Measurements from ENCODE around the gene MAEA.

Gene MAEA

DNA sequence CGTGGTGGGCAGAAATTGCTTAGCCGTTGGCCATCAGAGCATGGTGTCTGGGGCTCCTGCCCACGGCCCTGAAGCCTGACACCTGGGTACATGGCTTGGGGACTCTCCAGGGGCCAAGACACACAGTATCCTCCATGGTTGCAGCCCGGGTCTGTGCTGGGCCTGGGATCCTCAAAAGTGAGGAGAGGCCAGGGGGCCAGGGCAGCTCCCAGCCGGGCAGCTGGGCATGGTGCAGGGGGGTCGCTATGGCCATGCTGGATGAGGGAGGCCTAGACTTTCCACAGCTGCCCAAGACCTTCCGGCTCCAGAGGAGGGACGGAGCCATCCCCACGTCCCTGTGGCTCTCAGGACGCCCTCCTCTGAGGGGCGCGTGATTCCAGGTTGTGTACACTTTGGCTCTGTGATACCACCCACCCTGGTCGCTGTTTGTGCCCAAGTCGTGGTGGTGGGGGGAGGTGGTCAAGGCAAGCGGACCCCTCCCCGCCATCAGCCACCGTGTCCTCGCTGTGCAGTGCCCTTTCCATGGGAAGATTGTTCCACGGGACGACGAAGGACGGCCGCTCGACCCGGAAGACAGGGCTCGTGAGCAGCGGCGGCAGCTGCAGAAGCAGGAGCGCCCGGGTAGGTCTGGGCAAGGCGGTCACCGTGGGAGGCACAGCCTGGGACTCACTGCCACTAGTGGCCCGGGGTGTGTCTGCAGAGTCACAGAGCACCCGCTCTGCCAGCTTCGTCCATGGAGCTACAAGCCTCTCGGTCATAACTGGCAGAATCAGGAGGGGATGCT is 90.9 kb downstream of the MAEA start:
- ATAC-seq = no peak

DNA sequence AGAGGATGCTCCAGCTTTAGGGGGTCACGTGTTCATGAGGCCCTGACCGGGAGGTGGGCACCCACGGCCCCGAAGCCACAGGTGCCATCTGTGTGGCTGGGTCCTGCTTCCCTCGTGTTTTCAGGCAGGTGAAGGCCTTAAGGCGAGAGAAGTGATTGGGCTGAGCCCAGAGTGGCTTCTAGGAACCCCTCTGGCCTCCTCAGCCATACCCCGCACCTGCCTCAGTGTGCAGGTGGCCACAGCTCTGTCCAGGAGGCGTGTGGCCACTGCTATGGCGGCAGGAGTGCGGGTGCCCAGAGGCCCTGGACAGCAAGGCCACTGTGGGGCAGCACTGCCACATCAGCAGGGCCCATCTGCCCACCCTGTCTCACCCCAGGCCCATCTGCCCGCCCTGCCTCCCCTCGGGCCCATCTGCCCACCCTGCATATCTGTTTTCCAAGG is 91.5 kb downstream of the MAEA start:
- ATAC-seq = no peak

DNA sequence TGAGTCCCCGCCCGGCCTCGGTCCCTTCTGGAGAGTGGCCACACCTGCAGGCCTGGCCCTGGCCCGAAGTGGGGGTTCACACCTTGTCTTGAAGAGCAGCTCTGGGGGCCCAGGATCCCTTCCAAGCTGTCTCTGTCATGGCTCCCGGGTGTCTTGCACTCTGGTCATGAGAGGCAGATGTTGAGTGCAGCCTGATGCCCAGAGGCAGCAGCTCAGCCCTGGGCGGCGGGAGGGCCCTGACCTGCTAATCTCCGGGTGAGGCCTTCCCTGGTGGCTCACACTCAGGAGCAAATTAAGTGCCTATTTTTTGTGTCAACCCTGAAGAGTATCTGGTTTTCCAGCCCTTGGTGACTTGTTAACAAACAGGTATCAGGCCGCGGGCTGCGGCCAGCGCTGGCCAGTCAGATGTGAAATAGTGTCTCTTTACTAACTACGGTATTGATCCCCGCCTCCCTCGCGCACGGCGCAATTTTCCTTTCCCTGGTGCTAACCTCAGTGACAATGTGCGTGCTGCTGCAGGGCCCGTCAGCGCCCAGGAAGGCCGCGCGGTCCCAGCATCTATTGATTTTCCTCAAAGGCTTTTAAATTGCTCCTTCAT is 92.4 kb downstream of the MAEA start:
- ATAC-seq = no peak

DNA sequence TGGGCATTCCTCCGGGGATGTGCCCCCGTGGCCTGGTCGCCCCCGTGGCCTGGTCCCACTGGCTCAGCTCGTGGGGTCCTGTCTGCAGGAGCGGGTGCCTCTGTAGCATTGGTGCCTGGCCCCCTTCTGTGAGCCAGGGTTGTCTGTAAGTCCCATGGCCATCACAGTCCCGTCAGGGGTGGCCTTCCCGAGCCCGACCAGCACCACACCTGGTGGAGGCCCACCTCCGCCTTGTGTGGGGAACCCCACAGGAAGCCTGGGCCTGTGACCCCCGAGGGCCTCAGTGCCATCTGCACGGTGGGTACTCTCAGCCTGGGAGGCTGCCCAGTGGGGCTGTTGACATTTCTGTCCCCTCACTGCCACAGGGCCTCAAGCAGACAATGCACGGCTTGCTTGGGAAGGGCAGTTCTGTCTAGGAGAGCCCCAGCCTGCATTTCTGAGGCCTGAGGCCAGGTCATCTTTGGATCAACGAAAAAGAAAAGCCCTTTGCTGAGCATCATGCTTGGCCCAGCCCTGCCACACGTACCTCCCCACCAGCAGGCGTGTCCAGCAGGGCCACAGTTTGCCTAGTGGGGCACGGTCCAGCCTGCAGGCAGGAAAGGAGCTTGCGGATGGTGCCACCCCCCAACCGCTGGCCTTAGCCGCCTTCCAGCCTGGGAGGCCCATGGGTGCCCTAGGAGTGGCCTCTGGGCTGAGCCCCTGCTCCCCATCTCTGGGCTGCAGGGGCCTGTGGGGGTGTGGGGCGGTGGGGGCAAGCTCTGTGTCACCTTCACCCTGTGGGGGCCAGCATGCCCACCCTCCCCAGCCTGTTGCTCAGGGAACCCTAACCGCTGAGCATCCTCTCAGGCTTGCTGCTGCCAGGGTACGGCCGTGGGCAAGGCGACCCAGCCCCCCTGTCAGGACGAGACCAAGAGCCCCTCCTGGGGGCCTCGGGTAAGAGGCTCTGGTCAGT is 93.4 kb downstream of the MAEA start:
- ATAC-seq = no peak

DNA sequence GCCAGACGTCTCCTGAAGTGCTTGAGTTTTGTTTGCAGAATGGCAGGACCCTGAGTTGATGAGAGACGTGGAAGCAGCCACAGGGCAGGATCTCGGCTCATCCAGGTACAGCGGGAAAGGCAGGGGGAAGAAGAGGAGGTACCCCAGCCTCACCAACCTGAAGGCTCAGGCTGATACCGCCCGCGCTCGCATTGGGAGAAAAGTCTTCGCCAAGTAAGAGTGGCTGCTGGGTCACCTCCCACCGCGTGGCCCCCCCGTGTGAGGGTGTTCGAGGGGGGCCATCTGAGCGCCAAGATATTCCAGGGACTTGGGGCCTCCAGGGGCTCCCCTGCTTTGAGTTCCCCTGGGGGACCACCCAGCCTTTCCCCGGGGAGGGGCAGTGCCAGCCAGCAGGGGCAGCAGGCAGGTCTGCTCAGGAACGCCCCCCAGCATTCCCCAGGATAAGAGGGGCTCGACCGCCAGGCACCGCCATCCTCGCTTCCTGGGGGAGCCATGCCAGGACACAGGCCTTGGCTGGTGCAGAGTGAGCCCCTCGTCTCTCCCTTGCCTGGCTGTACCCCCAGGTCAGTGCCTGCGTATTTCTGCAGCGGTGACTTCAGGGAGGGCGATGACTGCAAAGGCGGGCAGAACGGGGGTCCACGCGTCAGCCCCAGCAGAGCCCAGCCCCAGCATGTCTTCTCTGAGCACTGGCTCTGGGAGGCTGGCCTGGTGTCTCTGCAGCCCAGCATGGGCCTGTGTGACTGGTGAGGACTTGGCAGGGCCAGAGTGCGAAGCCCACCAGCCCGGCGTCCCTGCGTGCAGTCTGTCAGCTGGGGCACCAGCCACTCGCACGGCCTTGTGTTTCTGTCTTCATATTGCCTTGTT is 94.3 kb downstream of the MAEA start:
- no peak for ATAC-seq

DNA sequence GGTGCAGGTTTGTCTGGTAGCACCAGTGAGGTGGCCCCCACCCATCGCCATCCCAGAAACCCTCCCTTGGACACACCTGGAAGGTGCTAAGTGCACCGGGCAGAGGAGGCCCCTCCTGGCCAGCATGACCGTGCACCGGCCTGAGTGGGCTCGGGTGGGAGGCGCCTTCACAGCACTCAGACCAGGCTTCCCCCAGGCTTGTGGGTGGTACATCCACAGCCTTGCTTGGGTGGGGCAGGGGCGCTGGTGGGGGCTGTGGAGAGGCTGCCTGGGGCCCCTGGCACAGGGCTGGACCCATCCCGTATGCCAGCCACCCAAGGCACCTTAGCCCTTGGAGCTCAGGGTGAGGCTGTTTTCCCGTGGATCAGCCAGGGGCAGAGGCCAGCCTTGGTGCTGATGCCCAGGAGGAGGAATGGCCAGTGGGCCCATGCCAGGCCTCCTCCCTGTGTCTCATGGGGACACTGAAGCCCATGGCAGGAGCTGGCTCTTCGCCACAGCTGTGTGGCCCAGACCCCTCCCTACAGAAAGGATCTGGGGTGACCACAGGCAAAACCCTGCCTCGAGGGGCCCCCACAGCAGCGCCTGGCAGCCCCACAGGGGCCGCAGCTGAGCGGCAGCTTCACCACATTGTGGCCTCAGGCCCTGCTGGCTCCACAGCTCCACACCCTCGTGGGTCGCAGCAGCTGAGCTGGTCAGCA is 95.1 kb downstream of the MAEA start:
- ATAC-seq = no peak

DNA sequence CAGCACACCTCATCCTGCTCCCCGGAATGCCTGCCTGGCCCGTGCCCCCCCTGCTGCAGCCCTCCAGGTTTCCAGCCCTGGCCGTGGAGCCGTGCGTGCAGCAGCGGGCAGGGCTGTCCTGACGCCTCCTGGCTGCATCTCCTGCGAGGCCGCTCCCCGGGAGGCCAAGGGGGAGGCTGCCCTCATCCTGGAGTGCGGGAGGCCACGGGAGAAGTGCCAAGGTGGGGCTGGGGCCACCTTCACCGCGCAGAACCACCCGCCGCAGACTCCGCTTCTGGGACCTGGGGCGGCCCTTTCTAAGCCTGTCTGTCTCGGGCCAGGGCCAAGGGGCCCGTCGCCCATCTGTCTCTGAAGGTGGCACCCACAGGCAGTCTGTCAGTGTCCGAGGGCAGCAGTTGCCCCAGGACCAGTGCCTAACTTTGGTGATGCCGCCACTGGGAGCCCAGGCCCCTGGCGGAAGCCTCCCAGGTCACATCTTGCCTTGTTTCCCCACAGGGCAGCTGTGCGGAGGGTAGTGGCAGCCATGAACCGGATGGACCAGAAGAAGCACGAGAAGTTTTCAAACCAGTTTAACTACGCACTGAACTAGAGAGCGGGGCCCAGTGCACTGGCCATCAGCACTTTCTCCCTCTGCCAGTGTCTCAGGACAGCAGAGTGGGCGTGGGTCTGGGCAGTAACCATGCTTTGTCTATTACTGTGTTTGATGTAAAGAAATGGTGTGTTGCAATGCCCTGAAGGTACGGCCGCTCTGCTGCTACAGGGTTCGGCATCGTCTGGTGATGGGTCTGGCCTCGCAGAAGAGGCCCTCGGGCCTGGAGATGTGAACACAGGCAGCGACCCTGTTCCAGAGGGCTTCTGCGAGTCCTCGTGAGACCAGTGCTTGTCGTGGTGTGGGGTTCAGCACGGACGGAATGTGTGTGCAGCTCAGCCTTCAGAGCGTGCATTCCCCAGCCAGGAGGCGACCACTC is 96.0 kb downstream of the MAEA start:
- ATAC-seq = no peak

Data from activated CD4-positive, CD25-positive, alpha-beta regulatory T cell treated with anti-CD3 and anti-CD28 coated beads, Interleukin-2, amount 50 U/mL, for 24 hours (primary cell).